Measurements from ENCODE around the gene NME3. TPM values are rescaled to one million over a fixed set of nuclear protein-coding genes. Genes with fewer than 3 reads are reported as not detected.

The NME3 gene
- total and polyA plus RNA-seq, 2 of the 13 experiments (the other 11 are each of a cell fraction or from before 2014, with no cell fraction given) = 10.4 to 15.9 TPM

DNA sequence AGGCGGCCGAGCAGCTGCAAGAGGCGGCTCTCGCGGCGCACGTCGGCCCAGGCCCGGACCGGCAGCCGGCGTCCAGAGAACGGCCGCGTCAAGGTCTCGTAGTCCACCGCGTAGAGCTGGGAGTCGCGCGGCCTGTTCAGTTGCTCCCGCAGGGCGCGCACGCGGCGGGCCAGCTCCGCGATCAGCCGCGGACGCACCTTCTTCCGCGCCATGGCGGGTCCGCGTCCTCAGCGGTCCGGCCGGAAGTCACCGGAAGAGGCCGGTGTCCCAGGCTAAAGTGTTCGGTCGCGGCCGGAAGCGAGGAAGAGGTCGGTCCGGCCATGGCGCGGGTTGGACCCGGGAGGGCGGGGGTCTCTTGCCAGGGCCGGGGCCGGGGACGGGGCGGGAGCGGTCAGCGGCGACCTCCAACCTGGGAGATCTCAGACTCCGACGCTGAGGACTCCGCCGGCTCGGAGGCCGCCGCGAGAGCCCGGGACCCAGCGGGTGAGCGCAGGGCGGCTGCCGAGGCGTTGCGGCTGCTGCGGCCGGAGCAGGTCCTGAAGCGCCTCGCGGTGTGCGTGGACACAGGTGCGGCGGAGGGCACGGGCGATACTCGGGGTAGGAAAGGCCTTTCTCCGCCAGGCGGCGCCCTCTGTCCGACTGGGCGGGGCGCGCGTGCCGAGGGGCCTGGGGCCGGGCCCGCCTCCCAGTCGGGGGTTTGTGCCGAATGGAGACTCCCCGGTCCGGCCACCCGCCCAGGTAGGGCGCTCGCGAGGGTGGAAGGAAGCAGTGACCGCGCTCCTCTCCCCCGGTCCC lies 1.8 kb upstream of the NME3 start, which contains the start of gene MRPS34 (continued):
- TF ChIP-seq, protein P1, sequence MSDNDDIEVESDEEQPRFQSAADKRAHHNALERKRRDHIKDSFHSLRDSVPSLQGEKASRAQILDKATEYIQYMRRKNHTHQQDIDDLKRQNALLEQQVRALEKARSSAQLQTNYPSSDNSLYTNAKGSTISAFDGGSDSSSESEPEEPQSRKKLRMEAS (IDR thresholded peaks at IDR 0.05) = peak; percentile 91
- TF ChIP-seq, protein P2, sequence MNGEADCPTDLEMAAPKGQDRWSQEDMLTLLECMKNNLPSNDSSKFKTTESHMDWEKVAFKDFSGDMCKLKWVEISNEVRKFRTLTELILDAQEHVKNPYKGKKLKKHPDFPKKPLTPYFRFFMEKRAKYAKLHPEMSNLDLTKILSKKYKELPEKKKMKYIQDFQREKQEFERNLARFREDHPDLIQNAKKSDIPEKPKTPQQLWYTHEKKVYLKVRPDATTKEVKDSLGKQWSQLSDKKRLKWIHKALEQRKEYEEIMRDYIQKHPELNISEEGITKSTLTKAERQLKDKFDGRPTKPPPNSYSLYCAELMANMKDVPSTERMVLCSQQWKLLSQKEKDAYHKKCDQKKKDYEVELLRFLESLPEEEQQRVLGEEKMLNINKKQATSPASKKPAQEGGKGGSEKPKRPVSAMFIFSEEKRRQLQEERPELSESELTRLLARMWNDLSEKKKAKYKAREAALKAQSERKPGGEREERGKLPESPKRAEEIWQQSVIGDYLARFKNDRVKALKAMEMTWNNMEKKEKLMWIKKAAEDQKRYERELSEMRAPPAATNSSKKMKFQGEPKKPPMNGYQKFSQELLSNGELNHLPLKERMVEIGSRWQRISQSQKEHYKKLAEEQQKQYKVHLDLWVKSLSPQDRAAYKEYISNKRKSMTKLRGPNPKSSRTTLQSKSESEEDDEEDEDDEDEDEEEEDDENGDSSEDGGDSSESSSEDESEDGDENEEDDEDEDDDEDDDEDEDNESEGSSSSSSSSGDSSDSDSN (CRISPR knock-in tag; IDR thresholded peaks at IDR 0.05) = peak; percentile 98
- peak; percentile 53 for TF ChIP-seq U2AF1 (optimal IDR thresholded peaks at IDR 0.05; ENCODE audit: low read depth, low read length)
- TF ChIP-seq ZBTB21 (CRISPR knock-in tag; IDR thresholded peaks at IDR 0.05) = peak; percentile 53; the same call in 1 of the 2 replicates
- TF ChIP-seq BRD4 (CRISPR knock-in tag; IDR thresholded peaks at IDR 0.05) = peak; percentile 97
- no peak for TF ChIP-seq CC2D1A (CRISPR knock-in tag; IDR thresholded peaks at IDR 0.05)
- no peak for TF ChIP-seq ZNF17 (CRISPR knock-in tag; IDR thresholded peaks at IDR 0.05)
- TF ChIP-seq ZNF496 (CRISPR knock-in tag; IDR thresholded peaks at IDR 0.05; ENCODE audit: insufficient replicate concordance) = no peak
- TF ChIP-seq, protein P3, sequence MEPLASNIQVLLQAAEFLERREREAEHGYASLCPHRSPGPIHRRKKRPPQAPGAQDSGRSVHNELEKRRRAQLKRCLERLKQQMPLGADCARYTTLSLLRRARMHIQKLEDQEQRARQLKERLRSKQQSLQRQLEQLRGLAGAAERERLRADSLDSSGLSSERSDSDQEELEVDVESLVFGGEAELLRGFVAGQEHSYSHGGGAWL (CRISPR knock-in tag; IDR thresholded peaks at IDR 0.05) = peak; percentile 56
- TF ChIP-seq PCBP2 (optimal IDR thresholded peaks at IDR 0.05; ENCODE audit: low read depth, low read length, poor library complexity, severe bottlenecking) = no peak
- TF ChIP-seq, protein P4, sequence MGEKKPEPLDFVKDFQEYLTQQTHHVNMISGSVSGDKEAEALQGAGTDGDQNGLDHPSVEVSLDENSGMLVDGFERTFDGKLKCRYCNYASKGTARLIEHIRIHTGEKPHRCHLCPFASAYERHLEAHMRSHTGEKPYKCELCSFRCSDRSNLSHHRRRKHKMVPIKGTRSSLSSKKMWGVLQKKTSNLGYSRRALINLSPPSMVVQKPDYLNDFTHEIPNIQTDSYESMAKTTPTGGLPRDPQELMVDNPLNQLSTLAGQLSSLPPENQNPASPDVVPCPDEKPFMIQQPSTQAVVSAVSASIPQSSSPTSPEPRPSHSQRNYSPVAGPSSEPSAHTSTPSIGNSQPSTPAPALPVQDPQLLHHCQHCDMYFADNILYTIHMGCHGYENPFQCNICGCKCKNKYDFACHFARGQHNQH (CRISPR knock-in tag; IDR thresholded peaks at IDR 0.05) = peak; percentile 94; the same call in 1 of the 2 replicates
- no peak for TF ChIP-seq JARID2 (CRISPR knock-in tag; IDR thresholded peaks at IDR 0.05; ENCODE audit: insufficient replicate concordance)
- TF ChIP-seq, protein P5, sequence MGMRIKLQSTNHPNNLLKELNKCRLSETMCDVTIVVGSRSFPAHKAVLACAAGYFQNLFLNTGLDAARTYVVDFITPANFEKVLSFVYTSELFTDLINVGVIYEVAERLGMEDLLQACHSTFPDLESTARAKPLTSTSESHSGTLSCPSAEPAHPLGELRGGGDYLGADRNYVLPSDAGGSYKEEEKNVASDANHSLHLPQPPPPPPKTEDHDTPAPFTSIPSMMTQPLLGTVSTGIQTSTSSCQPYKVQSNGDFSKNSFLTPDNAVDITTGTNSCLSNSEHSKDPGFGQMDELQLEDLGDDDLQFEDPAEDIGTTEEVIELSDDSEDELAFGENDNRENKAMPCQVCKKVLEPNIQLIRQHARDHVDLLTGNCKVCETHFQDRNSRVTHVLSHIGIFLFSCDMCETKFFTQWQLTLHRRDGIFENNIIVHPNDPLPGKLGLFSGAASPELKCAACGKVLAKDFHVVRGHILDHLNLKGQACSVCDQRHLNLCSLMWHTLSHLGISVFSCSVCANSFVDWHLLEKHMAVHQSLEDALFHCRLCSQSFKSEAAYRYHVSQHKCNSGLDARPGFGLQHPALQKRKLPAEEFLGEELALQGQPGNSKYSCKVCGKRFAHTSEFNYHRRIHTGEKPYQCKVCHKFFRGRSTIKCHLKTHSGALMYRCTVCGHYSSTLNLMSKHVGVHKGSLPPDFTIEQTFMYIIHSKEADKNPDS (CRISPR knock-in tag; IDR thresholded peaks at IDR 0.05) = peak; percentile 95
- no peak for TF ChIP-seq HNRNPH1 (optimal IDR thresholded peaks at IDR 0.05; ENCODE audit: low read depth, low read length)
- no peak for TF ChIP-seq ZFYVE20 (CRISPR knock-in tag; IDR thresholded peaks at IDR 0.05; ENCODE audit: borderline replicate concordance, low read depth)
- no peak; the same call in 1 of the 2 replicates for TF ChIP-seq ZNF737 (CRISPR knock-in tag; IDR thresholded peaks at IDR 0.05; ENCODE audit: borderline replicate concordance)
- no peak for TF ChIP-seq ZFP36L2 (CRISPR knock-in tag; IDR thresholded peaks at IDR 0.05)
- peak; percentile 67 for TF ChIP-seq TEAD3 (CRISPR knock-in tag; optimal IDR thresholded peaks at IDR 0.05; ENCODE audit: borderline replicate concordance)
- TF ChIP-seq, protein P6, sequence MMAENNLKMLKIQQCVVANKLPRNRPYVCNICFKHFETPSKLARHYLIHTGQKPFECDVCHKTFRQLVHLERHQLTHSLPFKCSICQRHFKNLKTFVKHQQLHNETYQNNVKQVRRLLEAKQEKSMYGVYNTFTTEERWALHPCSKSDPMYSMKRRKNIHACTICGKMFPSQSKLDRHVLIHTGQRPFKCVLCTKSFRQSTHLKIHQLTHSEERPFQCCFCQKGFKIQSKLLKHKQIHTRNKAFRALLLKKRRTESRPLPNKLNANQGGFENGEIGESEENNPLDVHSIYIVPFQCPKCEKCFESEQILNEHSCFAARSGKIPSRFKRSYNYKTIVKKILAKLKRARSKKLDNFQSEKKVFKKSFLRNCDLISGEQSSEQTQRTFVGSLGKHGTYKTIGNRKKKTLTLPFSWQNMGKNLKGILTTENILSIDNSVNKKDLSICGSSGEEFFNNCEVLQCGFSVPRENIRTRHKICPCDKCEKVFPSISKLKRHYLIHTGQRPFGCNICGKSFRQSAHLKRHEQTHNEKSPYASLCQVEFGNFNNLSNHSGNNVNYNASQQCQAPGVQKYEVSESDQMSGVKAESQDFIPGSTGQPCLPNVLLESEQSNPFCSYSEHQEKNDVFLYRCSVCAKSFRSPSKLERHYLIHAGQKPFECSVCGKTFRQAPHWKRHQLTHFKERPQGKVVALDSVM (CRISPR knock-in tag; IDR thresholded peaks at IDR 0.05) = peak; percentile 9
- TF ChIP-seq ATF7-NPFF (CRISPR knock-in tag; IDR thresholded peaks at IDR 0.05; ENCODE audit: low read depth) = peak; percentile 90
- TF ChIP-seq KLF6 (CRISPR knock-in tag; IDR thresholded peaks at IDR 0.05) = peak; percentile 87

All from HepG2 (cell line).